ENCODE data around the gene KIF12.

KIF12 gene

DNA sequence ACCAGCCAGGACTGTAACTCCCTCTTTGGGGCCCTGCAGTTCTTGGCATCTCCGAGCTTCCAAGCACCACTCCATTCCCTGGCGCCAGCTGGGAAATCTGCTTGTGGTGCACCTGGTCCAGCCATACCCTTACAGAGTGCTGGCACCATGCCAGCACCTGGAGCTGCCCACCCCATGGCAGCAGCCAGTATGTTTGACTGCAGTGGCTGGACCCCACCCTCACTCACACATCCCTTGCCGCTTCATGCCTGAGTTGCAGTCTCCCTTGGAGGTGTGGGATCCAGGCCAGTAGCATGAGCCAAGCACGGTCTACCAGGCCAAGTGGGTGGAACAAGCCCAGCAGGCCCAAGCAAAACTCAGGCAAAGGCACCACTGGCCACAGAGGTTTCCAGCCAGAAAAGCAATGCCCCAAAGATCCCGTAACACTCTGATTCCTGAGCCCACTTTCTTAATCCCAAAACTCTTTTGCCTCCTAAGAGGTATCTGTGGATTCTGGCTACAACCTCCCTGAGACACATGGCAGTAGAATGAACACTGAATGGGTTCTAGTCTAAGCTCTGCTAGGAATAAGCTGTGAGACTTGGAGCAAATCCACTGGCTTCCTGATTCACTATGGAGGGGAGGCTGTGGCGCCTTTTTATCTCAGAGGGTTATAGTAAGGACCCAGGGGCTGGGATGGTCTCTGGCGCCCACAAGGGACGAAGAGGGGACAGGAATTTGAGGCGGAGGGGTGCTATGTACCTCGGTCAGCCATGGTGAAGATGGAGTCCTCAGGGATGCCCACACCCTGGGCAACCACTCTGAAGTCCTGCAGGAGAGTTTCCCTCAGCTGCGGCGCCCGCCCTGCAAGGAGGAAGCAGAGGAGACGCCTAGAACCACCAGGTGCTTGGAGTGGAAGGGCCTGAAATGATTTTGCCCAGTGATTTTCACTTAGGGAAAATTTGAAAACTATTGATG lies 26.6 kb downstream of the KIF12 start:
- in situ Hi-C loops (cut with HindIII; ENCODE audit: low sequenced_read_pairs) = no loop called here

DNA sequence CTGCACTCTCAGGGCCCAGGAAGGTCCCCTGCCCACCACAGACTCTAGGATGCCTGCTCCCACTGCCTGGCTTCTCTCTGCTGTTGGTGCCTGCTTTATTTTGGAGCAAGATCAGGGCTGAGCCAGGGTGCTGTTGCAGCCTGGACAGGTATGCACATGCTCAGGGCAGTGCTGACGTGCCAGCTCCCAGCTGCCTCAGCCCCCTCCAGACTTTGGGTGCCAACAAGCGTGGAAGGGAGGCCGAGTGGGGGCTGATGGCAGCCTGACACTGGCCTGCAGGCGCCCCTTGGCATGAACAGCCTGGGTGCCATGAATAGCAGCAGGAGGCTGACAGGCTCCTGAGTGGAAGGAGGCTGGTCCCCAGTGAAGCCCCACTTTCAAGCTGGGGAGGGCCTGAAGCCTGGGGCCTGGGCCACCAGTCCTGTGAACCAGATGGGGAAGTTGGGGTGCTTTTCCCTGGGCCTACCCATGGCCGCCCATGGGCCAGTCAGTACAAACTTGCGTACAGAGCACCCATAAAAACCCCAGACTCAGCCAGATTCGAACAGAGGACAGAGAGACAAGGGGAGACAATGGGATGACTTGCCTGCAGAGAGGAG lies 27.8 kb downstream of the KIF12 start:
- in situ Hi-C loops (cut with HindIII; ENCODE audit: low sequenced_read_pairs) = no loop called here

DNA sequence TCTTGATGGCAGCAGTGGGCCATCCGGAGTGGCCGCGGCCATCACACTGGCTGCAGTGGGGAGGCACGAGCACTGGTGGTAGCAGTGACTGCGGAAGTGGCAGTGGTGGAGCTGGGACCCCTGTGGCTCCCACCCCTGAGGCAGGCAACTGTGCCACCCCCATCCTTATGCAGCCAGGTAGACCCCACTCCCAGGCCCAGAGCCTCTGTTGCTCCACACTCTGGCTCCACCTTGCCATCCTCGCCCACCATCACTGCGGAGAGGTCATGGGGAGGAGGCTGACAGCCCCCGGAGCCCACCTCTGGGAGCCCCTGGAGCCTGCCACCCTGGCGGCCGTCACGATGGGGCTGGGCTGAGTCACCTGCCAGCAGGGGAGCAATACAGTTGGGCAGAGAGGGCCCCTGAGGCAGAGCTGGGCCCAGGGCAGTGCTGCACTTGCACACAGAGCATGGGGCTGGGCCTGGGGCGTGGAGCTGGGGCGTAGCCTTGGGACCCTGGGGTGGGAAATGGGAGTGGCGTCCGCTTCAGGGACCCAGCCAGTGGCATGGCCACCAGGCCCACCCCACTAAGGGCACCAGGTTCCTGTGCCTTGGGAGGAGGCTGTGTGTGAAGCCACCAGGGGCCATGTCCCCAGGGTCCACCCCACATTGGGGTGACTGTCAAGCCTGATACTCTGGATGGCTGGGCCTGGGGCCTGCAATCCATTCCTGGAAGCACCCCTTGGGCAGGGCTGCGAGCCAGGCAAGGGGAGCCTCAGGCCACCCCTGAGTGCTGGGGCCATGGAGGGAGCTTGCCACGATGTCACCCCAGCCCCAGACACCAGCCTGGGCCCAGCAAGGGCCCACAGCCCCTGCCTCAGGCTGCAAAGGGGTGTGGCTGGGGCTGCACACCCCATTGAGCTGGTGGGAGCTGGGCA lies 28.6 kb downstream of the KIF12 start:
- in situ Hi-C loops (cut with HindIII; ENCODE audit: low sequenced_read_pairs) = no loop called here

DNA sequence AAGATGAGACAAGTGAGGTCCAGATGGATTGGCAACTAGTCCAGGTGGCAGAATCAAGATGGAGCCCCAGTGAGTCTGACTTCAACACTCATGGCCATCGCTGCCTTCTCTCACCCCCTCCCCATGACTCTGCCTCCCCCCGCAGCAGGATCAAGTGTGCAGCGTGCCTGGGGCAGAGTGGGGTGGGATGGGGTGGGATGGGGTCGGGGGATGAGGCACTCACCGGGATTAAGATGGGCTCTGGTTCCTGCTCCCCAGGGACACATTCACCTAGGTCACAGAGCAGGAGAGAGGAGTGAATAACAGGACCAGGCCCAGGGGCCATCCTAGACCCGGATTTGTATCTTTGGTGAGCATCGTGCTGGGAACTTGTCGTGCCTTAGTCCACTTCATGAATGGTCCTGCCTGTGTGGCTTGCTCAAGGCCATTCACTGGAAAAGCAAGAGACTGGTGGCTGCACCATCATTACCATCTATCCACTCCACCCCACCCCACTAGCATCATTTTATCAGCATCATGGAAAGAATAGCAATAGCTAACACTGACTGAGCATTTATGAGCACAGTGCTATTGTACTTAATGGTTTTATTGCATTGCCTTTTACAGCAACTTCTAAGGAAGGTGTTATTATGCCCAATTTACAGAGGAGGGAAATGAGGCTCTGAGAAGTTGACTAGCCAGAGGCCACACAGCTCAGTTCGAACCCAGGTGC lies 29.5 kb downstream of the KIF12 start:
- in situ Hi-C loops (cut with HindIII; ENCODE audit: low sequenced_read_pairs) = no loop called here

DNA sequence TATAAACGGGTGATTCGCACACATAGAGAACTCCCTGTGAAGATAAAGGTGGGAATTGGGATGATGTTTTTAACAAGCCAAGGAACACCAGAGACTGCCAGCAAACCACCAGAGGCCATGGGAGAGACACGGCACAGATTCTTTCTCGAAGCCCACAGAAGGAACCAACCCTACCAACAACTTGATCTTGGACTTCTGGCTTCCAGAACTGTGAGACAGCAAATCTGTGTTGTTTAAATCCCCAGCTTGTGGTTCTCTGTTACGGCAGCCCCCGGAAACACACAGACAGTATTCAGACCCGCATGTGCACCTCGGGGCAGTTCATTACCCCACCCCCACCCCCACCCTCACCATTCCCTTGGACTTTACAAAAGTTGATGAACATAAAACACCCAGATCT lies 33.8 kb downstream of the KIF12 start:
- in situ Hi-C loops (cut with HindIII; ENCODE audit: low sequenced_read_pairs) = no loop called here

DNA sequence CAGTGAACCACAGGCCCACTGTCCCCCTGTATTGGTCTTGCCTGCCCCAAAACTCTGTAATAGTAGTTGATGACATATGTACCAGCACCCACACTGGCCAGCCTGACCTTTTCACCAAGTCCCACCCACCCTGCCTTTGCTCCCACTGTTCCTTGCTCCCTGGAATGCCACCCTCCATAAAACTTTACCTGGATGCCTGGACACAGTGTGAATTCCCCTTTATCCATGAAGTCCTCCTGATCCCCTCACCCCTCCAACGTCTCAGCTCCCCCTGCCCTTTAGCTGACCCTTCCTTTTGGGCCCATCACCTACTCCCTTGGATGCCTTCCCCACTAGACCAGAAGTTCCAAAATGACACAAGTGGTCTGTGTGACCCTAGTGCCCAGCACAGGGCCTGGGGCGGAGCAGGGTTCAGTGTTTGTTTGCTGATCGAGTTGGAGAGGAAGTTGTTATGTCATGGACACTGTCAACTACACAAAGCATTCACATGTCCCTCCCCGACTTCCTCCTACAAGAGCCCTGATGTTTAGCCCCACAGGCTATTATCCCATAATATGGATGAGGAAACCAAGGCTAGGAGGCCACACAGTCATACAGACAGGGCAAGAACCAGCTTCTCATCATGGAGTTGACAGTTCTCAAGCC lies 37.1 kb downstream of the KIF12 start:
- in situ Hi-C loops (cut with HindIII; ENCODE audit: low sequenced_read_pairs) = no loop called here

DNA sequence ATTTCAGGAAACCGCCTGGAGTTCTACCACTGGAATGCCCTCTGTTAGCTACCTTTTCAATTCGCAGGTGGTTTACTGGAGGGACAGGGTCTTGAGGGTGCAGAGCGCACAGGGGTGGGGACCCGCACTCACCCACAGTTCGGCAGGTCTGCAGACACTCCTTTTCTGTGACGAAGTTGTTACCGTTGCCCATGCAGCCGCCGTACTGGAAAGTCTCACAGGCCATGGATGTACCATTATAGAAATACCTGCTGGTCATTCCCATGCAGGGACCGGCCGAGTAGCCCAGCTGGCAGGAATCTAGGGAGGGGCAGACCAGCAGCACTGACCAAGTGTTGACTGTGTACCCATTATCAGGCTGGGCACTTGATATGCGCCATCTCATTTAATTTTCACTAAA lies 37.8 kb downstream of the KIF12 start:
- in situ Hi-C loops (cut with HindIII; ENCODE audit: low sequenced_read_pairs) = no loop called here

DNA sequence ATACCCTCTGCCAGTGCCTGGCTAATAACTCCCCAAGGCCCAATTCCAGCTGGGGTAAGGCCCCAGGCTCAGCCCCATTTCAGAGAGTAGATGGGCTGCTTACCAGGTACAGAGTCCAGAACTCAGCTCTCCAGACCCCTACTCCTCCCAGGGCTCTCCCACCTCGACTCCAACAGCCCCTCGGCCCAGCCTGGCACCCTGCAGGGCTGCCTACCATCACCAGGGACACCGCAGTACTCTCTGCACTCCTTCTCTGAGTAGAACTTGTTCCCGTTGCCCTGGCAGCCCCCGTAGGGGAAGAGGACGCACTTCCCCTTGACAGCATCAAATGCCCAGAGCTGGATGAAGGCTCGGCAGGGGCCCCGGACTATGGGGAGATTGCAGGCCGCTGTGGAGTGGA lies 38.4 kb downstream of the KIF12 start:
- in situ Hi-C loops (cut with HindIII; ENCODE audit: low sequenced_read_pairs) = no loop called here

DNA sequence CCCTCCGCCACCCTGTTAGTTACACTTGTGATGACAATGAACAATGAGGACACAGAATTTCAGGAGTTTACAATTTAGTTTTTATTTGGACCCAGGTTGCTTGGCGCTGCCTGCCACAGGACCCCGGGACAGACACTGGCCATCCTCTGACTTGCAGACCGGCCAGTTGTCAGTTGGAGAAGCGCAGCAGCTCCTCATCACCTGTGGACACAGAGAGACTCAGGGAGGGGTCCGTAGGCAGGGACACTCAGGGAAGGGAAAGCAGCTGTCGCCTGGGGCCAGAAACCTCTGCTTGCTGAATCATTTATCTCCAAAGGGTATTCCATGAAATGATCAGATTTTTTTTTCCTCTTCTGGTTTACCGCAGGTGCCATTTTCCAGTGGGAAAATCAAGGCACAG lies 39.0 kb downstream of the KIF12 start:
- in situ Hi-C loops (cut with HindIII; ENCODE audit: low sequenced_read_pairs) = no loop called here

DNA sequence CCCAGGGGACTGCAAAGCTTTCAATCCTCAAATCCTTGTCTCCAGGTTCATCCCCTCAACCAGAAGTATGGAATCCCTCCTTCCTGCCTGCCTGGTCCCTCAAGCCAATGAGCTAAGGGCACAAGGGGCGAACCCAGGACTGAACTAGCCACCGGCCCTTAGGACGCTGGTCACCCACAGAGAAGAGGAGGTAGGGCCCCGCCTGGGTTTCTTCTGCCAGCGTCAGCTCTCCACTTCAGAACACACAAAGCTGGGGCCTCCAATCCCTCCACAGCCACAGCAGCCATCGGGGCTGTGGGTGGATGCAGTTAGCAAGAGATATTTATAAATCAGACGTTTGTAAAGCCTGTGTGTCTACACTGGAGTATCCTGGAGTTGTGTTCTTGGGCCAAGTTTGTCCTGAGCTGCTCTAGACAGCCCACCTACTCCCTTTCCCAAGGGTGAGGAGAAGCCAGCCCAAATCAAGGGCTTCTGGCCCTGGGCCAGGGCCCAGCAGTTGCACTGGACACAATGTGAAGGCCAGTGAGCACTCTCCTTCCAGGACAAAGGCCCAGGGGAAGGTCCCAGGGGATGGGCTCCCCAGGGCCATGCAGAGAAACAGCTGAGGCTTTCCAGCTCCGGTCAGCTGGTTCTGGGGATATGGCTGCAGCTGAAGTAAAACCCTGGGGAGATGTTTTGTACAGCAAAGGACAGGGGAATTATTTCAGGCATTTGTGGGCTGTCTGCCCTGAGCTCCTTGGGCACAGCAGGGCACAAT lies 39.9 kb downstream of the KIF12 start:
- in situ Hi-C loops (cut with HindIII; ENCODE audit: low sequenced_read_pairs) = no loop called here

DNA sequence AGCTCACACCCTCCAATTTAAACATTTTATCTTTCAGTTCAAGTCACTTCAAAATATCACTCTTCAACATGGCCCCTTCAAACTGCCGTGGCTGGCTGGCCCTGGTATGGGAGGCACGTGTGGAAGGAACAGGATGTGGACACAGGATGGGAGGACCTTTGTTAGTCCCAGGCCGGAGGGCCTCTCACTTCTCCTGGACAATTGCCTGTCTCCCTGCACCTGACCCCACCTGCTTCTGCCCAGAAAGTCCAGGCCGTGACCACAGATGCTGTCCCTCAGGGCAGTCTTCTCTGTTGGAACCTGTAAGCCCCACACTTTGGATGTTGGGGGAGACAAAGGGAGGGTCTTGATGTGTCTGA lies 40.4 kb downstream of the KIF12 start:
- in situ Hi-C loops (cut with HindIII; ENCODE audit: low sequenced_read_pairs) = no loop called here

DNA sequence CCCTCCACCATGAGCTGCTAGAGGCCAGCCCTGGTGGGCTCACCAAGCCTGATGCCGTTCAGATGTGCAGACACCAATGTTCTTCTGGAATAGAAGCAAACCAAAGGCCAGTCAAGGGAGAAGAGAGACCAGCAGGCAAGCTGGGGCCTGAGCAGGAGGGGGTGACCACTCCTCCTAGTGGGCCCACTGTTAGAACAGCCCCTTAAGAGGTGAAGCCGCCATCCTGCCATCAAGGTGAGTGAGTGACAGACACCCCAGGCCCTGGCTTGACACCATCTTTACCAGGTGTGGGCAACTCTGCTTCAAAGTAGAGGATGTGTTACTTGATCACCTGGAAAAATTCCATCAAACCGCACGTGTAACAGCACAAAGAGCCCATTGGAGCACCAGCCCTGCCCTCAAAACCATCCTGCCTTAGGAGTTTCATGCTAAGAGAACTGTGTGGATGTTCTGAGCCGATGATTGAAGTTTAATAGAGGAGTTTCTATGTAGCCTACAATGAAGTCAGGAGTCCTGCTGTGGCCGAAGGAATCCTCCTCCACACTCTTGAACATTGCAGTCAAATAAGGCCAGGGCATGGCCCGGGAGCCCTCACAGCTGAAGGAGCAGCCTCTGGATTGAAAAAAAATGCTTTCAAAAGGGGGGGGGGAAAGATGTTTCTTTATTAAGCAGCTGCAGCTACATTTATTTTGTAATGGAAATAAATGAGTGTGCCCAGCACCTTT lies 41.8 kb downstream of the KIF12 start:
- in situ Hi-C loops (cut with HindIII; ENCODE audit: low sequenced_read_pairs) = no loop called here

DNA sequence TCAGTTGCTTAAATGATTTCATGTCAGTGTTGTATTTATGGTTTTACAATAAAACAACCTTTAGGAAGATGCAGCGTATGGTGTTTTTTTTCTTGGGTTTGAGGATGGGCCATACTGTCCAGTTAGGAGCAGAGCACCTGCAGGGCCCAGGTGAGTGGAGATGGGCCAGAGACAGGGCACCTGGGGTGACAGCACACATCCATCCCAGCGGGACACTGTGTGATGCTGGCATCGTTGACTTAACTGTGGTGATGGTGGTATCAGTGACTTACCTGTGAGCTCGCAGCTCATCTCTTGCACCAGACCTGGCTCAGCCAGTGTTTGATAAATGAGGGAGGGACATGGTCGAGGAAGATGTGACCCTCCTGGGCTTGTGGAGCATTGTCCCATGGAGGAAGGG lies 42.6 kb downstream of the KIF12 start:
- in situ Hi-C loops (cut with HindIII; ENCODE audit: low sequenced_read_pairs) = no loop called here

DNA sequence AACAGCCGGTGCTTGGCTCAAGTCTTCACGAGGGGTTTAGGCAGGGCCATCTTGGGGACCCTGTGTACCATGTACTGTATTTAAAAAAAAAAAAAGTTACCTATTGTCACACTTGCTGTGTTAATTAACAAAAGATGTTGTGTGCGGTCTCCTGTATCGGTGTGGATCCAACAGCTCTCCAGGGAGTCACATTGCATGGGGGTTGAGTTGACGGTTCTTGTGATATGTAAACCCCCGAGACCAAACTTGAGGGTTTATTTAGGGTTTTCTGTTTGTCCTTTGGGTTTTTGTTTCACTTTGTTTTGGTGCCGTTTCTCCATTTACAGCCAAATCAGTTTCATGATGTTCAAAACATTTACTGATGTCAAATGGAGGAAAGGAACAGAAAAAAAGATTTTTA lies 43.2 kb downstream of the KIF12 start:
- in situ Hi-C loops (cut with HindIII; ENCODE audit: low sequenced_read_pairs) = no loop called here

DNA sequence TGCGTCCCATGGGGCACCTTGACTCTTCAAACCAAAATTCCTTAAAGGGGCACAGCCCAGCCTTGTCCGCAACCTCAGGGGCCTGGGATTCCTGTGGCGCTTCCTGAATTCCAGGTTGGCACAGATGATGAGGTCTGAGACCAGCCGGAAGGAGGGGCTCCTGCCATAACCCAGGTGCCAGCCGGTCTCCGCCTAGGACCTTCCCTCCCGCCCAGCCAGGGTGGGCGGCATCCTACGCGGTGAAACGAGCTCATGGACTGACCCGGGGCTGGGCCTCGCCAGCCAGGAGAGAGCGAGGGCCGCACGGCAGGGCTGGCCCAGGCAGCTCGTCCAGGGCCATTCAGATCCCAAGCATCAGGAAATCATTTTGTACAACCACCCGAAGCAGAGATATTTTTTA lies 44.0 kb downstream of the KIF12 start:
- in situ Hi-C loops (cut with HindIII; ENCODE audit: low sequenced_read_pairs) = no loop called here

DNA sequence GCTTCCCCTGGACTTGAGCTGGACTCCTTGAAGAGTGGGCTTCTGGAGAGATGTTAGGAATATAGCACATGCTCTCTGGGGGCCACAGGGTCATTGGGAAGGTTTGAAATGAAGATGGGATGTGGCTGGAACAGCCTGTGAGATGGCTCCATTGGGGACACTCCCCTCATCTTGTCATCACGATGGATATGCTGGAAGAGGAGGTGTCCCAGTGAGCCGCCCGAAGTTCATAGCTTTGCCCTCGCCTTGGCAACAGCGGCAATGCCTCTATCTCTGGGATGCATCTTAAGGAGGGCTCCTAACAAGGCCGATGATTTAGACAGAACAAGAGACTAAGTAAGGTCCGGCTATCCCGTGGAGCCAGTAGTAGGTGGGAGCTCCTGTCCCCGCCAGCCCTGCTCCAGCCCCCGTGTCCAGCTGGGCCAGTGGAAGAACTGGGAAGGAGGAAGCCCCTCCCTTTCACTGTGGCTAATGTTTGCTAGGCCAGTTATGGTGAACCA lies 44.9 kb downstream of the KIF12 start:
- in situ Hi-C loops (cut with HindIII; ENCODE audit: low sequenced_read_pairs) = no loop called here

DNA sequence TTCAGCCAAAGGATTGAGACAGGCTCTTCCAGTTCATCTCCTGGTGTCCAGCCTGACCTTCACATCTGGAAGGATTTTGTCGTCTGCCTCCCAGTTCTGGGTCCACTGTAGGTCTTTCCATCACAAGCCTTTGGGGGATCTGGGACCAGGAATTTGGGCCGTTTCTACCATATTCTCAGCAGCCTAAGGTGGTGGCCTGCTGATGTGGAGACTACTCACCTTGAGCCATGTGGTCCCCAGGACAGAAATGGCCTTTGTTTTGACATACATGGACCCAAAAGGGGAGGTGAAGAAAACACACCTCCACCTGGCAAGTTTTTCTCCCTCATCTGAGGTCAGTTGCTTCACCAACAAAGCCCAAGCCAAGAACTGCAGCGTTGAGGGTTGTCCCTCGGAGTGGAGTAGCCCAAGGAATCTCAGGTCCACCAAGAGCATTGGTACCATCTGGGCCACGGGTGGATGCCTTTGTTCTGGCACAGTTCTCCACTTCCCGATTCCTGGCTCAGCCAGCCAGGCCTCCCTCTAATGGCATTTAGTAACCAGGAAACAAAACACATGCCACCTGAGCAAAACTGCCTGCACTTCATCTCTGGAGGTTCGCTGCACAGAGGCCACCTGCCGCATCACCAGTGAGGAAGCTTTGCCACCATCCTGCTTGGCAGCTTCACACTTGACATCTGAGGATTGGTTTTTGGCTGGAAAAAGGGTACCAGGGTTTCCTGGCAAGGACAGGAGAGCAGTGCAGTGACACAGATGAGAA lies 45.7 kb downstream of the KIF12 start:
- in situ Hi-C loops (cut with HindIII; ENCODE audit: low sequenced_read_pairs) = no loop called here

DNA sequence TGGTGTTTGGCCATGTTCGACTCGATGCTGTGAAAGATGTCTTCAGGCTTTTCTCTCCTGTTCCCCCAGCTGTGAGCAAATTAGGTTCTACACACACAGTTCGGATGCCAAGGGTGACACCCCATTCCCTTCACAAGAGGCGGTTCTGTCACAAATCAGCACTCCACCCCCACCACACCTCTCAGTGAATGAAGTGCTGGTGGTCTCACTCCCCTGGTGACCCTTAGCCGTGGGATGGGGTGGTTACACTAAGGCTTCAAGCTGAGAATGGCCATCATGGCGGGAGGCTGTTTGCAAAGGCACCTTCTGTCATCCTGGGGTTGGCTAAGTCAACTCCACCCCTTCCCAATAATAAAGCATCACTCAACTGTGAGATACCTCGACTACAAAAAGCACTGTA lies 47.4 kb downstream of the KIF12 start:
- in situ Hi-C loops (cut with HindIII; ENCODE audit: low sequenced_read_pairs) = no loop called here
